HepG2 (cell line): ENCODE measurements around the gene USP7. TPM values are rescaled to one million over a fixed set of nuclear protein-coding genes. Genes with fewer than 3 reads are reported as not detected.

Source experiments
- CBFB ChIP-seq: sonication (generic); formaldehyde crosslinking; IDR thresholded peaks from 2 replicates; pipeline ENCODE4 v1.4.0; 2020; ENCODE audit warnings: missing genetic modification reagents
- ELK4 ChIP-seq: sonication (generic); formaldehyde crosslinking; IDR thresholded peaks from 2 replicates; pipeline ENCODE4 v1.9.0; 2021; ENCODE audit warnings: missing genetic modification reagents, borderline replicate concordance
- FOSL2 ChIP-seq: sonication (generic); formaldehyde crosslinking; IDR thresholded peaks from 2 replicates; pipeline ENCODE4 v1.4.0; 2020; ENCODE audit warnings: missing genetic modification reagents
- HMGXB3 ChIP-seq: sonication (generic); formaldehyde crosslinking; IDR thresholded peaks from 2 replicates; pipeline ENCODE4 v1.4.0; 2020; ENCODE audit warnings: missing genetic modification reagents, borderline replicate concordance
- HNF1B ChIP-seq: sonication (generic); formaldehyde crosslinking; IDR thresholded peaks from 2 replicates; pipeline ENCODE4 v1.5.1; 2020; ENCODE audit warnings: mild to moderate bottlenecking, moderate library complexity, missing genetic modification reagents
- IKZF1 ChIP-seq: fragments of 450-650 bp; IDR thresholded peaks from 2 replicates; pipeline ENCODE4 v1.7.1; 2016
- MED8 ChIP-seq: sonication (generic); formaldehyde crosslinking; IDR thresholded peaks from 2 replicates; pipeline ENCODE4 v1.8.1; 2023; ENCODE audit warnings: mild to moderate bottlenecking, missing genetic modification reagents; ENCODE audit not compliant: insufficient replicate concordance
- POLR2AphosphoS5 ChIP-seq: IDR thresholded peaks from 2 replicates; pipeline ENCODE4 v1.6.1; 2012; ENCODE audit warnings: low read depth, low read length
- PPARG ChIP-seq: conservative IDR thresholded peaks from 2 replicates; pipeline ENCODE4 v1.6.1; 2016; ENCODE audit warnings: missing biosample characterization, missing genetic modification reagents
- PRMT3 ChIP-seq: sonication (generic); formaldehyde crosslinking; IDR thresholded peaks from 2 replicates; pipeline ENCODE4 v1.8.1; 2022; ENCODE audit warnings: low read depth, mild to moderate bottlenecking, moderate library complexity, missing genetic modification reagents, borderline replicate concordance
- SALL1 ChIP-seq: sonication (generic); formaldehyde crosslinking; IDR thresholded peaks from 2 replicates; pipeline ENCODE4 v1.8.0; 2022; ENCODE audit warnings: mild to moderate bottlenecking, missing genetic modification reagents
- ZEB1 ChIP-seq: IDR thresholded peaks from 2 replicates; pipeline ENCODE4 v1.6.1; 2012; ENCODE audit warnings: mild to moderate bottlenecking, low read depth, inconsistent platforms; ENCODE audit not compliant: insufficient replicate concordance
- ZNF512 ChIP-seq: sonication (generic); formaldehyde crosslinking; IDR thresholded peaks from 2 replicates; pipeline ENCODE4 v1.4.0; 2020; ENCODE audit warnings: mild to moderate bottlenecking, missing genetic modification reagents
- ZNF574 ChIP-seq: sonication (generic); formaldehyde crosslinking; IDR thresholded peaks from 2 replicates; pipeline ENCODE4 v1.4.0; 2020; ENCODE audit warnings: missing genetic modification reagents
- ZNF577 ChIP-seq: sonication (generic); formaldehyde crosslinking; IDR thresholded peaks from 2 replicates; pipeline ENCODE4 v1.4.0; 2020; ENCODE audit warnings: mild to moderate bottlenecking, low read depth, missing genetic modification reagents, borderline replicate concordance
- ZNF788 ChIP-seq: sonication (generic); formaldehyde crosslinking; IDR thresholded peaks from 2 replicates; pipeline ENCODE4 v1.5.0; 2020; ENCODE audit warnings: mild to moderate bottlenecking, missing genetic modification reagents, borderline replicate concordance
- polyA plus RNA-seq, 8 experiments: library from polyadenylated mRNA; depleted of rRNA in 3 of 8; stranded (reverse) in 7 of 8; unstranded in 1 of 8; fragments of >200 nt; fragmentation: Illumina TruSeq in 4 of 8; extraction: Trizol in 4 of 8; gene quantifications; 2 replicates each; pipeline versions ENCODE4 v1.2.1 to v1.2.3, GENCODE V29; 2011 to 2016; ENCODE audit warnings: low read depth in 4 of 8, missing spikeins in 1 of 8, mixed read lengths in 1 of 8; ENCODE audit not compliant: insufficient read depth in 1 of 8
- total RNA-seq, 5 experiments: library from RNA; depleted of rRNA; stranded (reverse); fragments of >200 nt; fragmentation: Illumina TruSeq; extraction: Trizol; gene quantifications; 2 replicates each; pipeline ENCODE4 v1.2.3, GENCODE V29; 2016; ENCODE audit warnings: low read depth in 1 of 5

USP7 gene
- total and polyA plus RNA-seq, 2 of the 13 experiments (the other 11 are each of a cell fraction or from before 2014, with no cell fraction given): 52.5 to 173 TPM

- TF ChIP-seq HNF1B (CRISPR knock-in tag) (0 out of 2 replicates have a peak, but pooled peaks have one; percentile 46), FOSL2 (CRISPR knock-in tag) (peak; percentile 44; the same call in 1 of the 2 replicates), ZEB1 (no peak), CBFB (CRISPR knock-in tag) (no peak; the same call in 1 of the 2 replicates), POLR2AphosphoS5 (no peak), ZNF577 (CRISPR knock-in tag) (no peak), IKZF1 (no peak), ZNF788 (CRISPR knock-in tag) (peak; percentile 79; the same call in 1 of the 2 replicates), ZNF512 (no peak), PRMT3 (CRISPR knock-in tag) (no peak), HMGXB3 (CRISPR knock-in tag) (peak; percentile 29; the same call in 1 of the 2 replicates), PPARG (CRISPR knock-in tag) (0 out of 2 replicates have a peak, but pooled peaks have one; percentile 22), ELK4 (CRISPR knock-in tag) (no peak), SALL1 (CRISPR knock-in tag) (peak; percentile 83), ZNF574 (CRISPR knock-in tag) (peak; percentile 79), MED8 (CRISPR knock-in tag) (no peak)
Observed at GRCh38 chr16:8866118-8866883, 97.4 kb downstream of the USP7 start (continued).
